Stomach (tissue), 9 donors: ENCODE results near the gene ATP5ME. TPM values are rescaled to one million over a fixed set of nuclear protein-coding genes. Genes with fewer than 3 reads are reported as not detected.

ENCODE experiments used
- DNase-seq, 2 donors: peaks; one replicate each; pipeline versions ENCODE4 v3.0.0 to v3.0.0-alpha.2; 2013 to 2019
- H3K27ac ChIP-seq, 5 donors: fragments of 200-600 bp in 4 of 5; sonication (generic) in 4 of 5; one replicate each; pipeline ENCODE4 v1.5.1; 2013 to 2019; ENCODE audit warnings: mild to moderate bottlenecking in 1 of 5, moderate library complexity in 1 of 5
- H3K27me3 ChIP-seq, 3 donors: fragments of 200-600 bp; sonication (generic); one replicate each; pipeline ENCODE4 v1.5.1; 2017 to 2019; ENCODE audit warnings: mixed run types in 1 of 3
- H3K36me3 ChIP-seq, 4 donors: fragments of 200-600 bp; sonication (generic); 1 replicate in 3 of 4; 2 replicates in 1 of 4; pipeline ENCODE4 v1.5.1; 2016 to 2019
- H3K4me1 ChIP-seq, 4 donors: fragments of 200-600 bp; sonication (generic); one replicate each; pipeline ENCODE4 v1.5.1; 2016 to 2019
- H3K4me3 ChIP-seq, 4 donors: fragments of 200-600 bp; sonication (generic) in 3 of 4; one replicate each; pipeline ENCODE4 v1.5.1; 2016 to 2019; ENCODE audit warnings: mild to moderate bottlenecking in 1 of 4
- H3K9me3 ChIP-seq, 4 donors: fragments of 200-600 bp; sonication (generic); one replicate each; pipeline ENCODE4 v1.5.1; 2016 to 2019
- EP300 ChIP-seq: sonication (generic); formaldehyde crosslinking; IDR thresholded peaks from one replicate; pipeline ENCODE4 v1.6.1; 2017; ENCODE audit warnings: antibody characterized with exemption
- POLR2A ChIP-seq, 4 donors: fragments of 450-650 bp; IDR thresholded peaks; one replicate each; pipeline ENCODE4 v1.6.1; 2016; ENCODE audit warnings: antibody characterized with exemption in 4 of 4, control low read depth in 2 of 4, mild to moderate bottlenecking in 1 of 4, moderate library complexity in 1 of 4
- POLR2AphosphoS5 ChIP-seq, 3 donors: sonication (generic); formaldehyde crosslinking; IDR thresholded peaks; one replicate each; pipeline ENCODE4 v1.6.1; 2016; ENCODE audit warnings: antibody characterized with exemption in 3 of 3
- WGBS, 5 donors: extraction: QIAGEN DNeasy Blood & Tissue Kit in 3 of 5; methylation state at CpG; one replicate each; pipeline versions ENCODE4 v1.1.5 to v1.1.7; 2013 to 2018; 5-methylcytosine and 5-hydroxymethylcytosine counted together
- intact Hi-C: fragments of 100-400 bp; cut with DNase I; formaldehyde crosslinking; loops from one replicate; pipeline ENCODE4 v1.15.1; 2023; ENCODE audit warnings: low total_unique reads
- polyA plus RNA-seq, 3 donors: library from polyadenylated mRNA; stranded (reverse); fragments of 200-250 nt; gene quantifications; one replicate each; pipeline ENCODE4 v1.2.3, GENCODE V29; 2013
- total RNA-seq, 5 donors: library from RNA; depleted of rRNA; stranded (reverse); fragments of >200 nt; gene quantifications; one replicate each; pipeline versions ENCODE4 v1.1.0 to v1.2.3, GENCODE V29; 2014 to 2016
- TF ChIP-seq, protein P1 (sequence below), 7 experiments: fragments of 450-650 bp in 4 of 7; fragments of 200-600 bp in 3 of 7; sonication (generic) in 3 of 7; IDR thresholded peaks; one replicate each; pipeline ENCODE4 v1.5.1; 2016 to 2019; ENCODE audit warnings: antibody characterized with exemption in 7 of 7, control low read depth in 2 of 7, mild to moderate bottlenecking in 1 of 7
- donor health status: healthy with polysubstance abuse.
- donor health status: Bipolar disorder and iron deficiency.
- donor health status: healthy.

The ATP5ME gene
- total and polyA plus RNA-seq, 8 donors = 8.0 to 876 (median 471) TPM

- WGBS, 5 donors = 6 to 15% (median 8%) methylated on average over 29 to 59 of the region's 59 CpGs
- Histone ChIP-seq H3K9me3 (no peaks in the 10 kb centered on the region), H3K27ac (peak within 1 kb of the TSS; percentile 77 to 90 (median 84)), H3K36me3 (peaks cover 0 to 9% (median 8%) of the 10 kb centered on the region in 4 donors), H3K27me3 (no peaks in the 10 kb centered on the region), H3K4me1 (peaks cover 40 to 45% (median 41%) of the 10 kb centered on the region in 4 donors), H3K4me3 (peak within 1 kb of the TSS; percentile 46 to 55 (median 54))
- intact Hi-C loops = no loop called here
- DNase-seq = peak; percentile 53 to 59
- no peak for TF ChIP-seq EP300
- TF ChIP-seq POLR2AphosphoS5 (IDR thresholded peaks at IDR 0.05) = peak in 1 of 3 donors; percentile 37
Observed at GRCh38 chr4:688854-689681, 15.0 kb upstream of the ATP5ME start, which contains the start of gene SLC49A3. TSS of gene SLC49A3 (minus strand) at chr4:689151. CDS start at chr4:689127, 24 bp downstream.

DNA sequence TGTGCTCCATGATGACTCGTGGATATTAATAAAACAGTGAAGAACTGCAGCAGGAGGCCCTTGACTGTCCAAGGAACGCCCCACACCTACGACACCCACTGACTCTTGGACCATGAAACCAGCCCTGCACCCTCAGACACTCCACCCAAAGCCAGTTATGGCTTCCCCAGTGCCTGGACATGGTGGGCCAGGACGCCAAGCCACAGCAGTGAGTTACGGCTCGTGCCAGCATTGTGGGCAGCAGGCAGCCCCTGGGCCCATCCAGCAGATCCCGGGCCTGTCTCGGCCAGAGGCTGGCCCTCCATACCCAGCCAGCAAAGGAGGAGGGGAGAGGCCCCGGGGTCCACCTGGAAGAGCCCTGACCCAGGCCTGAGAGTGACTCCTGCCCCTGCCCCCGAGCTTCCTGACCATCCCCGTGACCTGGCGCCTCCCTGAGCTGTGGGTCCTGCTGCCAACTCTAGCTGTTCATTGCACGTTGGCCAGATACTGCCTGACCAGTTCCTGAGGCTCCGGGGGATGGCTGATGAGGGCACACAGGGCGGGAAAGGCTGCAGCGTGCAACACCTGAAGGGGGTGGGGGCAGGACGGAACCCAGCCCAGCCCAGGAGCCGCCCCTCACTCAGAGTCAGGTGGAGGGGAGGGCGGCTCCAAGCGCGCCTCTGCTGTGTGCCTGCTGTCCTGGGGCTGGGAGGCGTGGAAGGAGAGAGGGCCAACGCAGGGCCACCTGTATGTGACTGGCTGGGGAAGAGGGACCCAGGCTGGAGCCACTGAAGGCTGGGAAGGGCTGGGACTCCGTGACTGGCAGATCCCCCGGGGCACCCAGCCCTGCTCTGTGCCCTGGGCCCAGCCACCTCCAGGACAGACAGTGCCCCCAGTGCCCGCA is 14.1 kb upstream of the ATP5ME start:
- Histone ChIP-seq H3K4me1 (peaks cover 39 to 53% (median 44%) of the 10 kb centered on the region in 4 donors), H3K27ac (peak overlapping the region; percentile 77 to 90 (median 84)), H3K27me3 (no peaks in the 10 kb centered on the region), H3K4me3 (peak overlapping the region; percentile 46 to 55 (median 54)), H3K9me3 (no peaks in the 10 kb centered on the region), H3K36me3 (peaks cover 0 to 9% (median 8%) of the 10 kb centered on the region in 4 donors)
- TF ChIP-seq, protein P1, sequence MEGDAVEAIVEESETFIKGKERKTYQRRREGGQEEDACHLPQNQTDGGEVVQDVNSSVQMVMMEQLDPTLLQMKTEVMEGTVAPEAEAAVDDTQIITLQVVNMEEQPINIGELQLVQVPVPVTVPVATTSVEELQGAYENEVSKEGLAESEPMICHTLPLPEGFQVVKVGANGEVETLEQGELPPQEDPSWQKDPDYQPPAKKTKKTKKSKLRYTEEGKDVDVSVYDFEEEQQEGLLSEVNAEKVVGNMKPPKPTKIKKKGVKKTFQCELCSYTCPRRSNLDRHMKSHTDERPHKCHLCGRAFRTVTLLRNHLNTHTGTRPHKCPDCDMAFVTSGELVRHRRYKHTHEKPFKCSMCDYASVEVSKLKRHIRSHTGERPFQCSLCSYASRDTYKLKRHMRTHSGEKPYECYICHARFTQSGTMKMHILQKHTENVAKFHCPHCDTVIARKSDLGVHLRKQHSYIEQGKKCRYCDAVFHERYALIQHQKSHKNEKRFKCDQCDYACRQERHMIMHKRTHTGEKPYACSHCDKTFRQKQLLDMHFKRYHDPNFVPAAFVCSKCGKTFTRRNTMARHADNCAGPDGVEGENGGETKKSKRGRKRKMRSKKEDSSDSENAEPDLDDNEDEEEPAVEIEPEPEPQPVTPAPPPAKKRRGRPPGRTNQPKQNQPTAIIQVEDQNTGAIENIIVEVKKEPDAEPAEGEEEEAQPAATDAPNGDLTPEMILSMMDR (IDR thresholded peaks at IDR 0.05) = no peak
- peak in 1 of 3 donors; percentile 11 for TF ChIP-seq POLR2AphosphoS5 (IDR thresholded peaks at IDR 0.05)
- no peak for TF ChIP-seq EP300
- intact Hi-C loops = no loop called here
- DNase-seq = peak; percentile 49 to 70
- 50 to 67% (median 58%) methylated on average over 22 to 26 of the region's 26 CpGs for WGBS, 5 donors

- peak overlapping the region; percentile 77 to 90 (median 84) for H3K27ac ChIP-seq
- intact Hi-C loops = no loop called here
- peaks cover 0 to 3% (median 0%) of the 10 kb centered on the region in 3 donors for H3K27me3 ChIP-seq
- DNase-seq = peak; percentile 85 to 90
- H3K9me3 ChIP-seq = no peaks in the 10 kb centered on the region
- TF ChIP-seq, protein P1 (IDR thresholded peaks at IDR 0.05) = no peak
- TF ChIP-seq EP300 = no peak
- TF ChIP-seq POLR2AphosphoS5 (IDR thresholded peaks at IDR 0.05) = peak in 2 of 3 donors; percentile 36 to 85
- no peak for TF ChIP-seq POLR2A (IDR thresholded peaks at IDR 0.05)
- peak overlapping the region in 3 of 4 donors; percentile 18 to 55 (median 55) for H3K4me3 ChIP-seq
- H3K36me3 ChIP-seq = peaks cover 0 to 9% (median 8%) of the 10 kb centered on the region in 4 donors
- 47 to 64% (median 52%) methylated on average over 20 to 38 of the region's 38 CpGs for WGBS, 5 donors
- peaks cover 39 to 57% (median 51%) of the 10 kb centered on the region in 4 donors for H3K4me1 ChIP-seq
Observed at GRCh38 chr4:687048-687970, 13.2 kb upstream of the ATP5ME start.

DNA sequence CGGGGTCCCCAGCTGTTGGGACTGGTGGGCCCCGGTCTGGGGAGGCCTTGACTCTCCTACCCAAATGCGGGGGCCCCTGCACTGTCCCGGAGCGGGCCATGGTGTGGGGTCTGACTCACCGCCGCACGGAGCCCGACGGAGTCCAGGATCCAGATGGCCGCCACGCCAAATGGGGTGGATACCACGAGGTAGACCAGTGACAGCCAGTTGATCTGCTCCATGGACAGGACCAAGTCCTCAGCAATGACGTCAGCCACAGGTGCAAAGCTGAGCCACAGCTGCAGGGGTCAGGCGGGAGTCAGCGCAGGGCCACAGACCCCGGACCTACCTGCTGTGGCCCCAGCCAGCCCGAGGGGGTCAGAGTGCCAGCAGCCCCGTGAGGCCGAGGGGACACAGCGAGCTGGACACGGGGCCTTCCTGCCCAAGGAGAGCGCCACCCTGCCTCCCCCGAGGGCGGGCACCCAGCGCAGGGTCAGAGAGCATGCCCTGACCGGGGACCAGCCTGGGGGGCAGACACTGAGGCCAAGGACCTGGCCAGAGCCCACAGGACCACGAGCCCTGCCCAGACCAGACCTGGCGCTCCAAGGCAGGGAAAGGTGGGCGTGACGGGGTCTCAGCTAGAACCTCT is 12.5 kb upstream of the ATP5ME start:
- no peak for DNase-seq
- Histone ChIP-seq H3K9me3 (no peaks in the 10 kb centered on the region), H3K36me3 (peaks cover 0 to 9% (median 8%) of the 10 kb centered on the region in 4 donors), H3K4me3 (peak overlapping the region in 2 of 4 donors; percentile 55), H3K4me1 (peaks cover 39 to 65% (median 58%) of the 10 kb centered on the region in 4 donors), H3K27ac (peak overlapping the region; percentile 50 to 90 (median 84)), H3K27me3 (peaks cover 0 to 10% (median 0%) of the 10 kb centered on the region in 3 donors)
- TF ChIP-seq POLR2AphosphoS5 (IDR thresholded peaks at IDR 0.05) (no peak), EP300 (no peak), POLR2A (IDR thresholded peaks at IDR 0.05) (no peak)
- TF ChIP-seq, protein P1 (IDR thresholded peaks at IDR 0.05) = no peak
- WGBS, 5 donors = 84 to 95% (median 91%) methylated on average over 14 to 31 of the region's 31 CpGs
- intact Hi-C loops = no loop called here
